ENCODE measurements around the gene ABCF2. TPM values are rescaled to one million over a fixed set of nuclear protein-coding genes. Genes with fewer than 3 reads are reported as not detected.

Gene ABCF2
- total RNA-seq, 2 experiments from 2014 or later = 31.8 to 44.9 TPM

- Histone ChIP-seq H3K9me2 (ENCODE audit: insufficient read depth, low read length) (no peaks in the 10 kb centered on the region), H3K36me3 (ENCODE audit: insufficient read depth, low read length) (no peaks in the 10 kb centered on the region), H4K20me1 (ENCODE audit: insufficient read depth, low read length) (no peaks in the 10 kb centered on the region), H3K4me2 (ENCODE audit: low read length) (no peak overlapping the region), H3K4me1 (ENCODE audit: insufficient read depth, low read length, poor library complexity, severe bottlenecking) (peaks cover 25% of the 10 kb centered on the region), H3K4me3 (ENCODE audit: low read depth, low read length, poor library complexity, severe bottlenecking) (no peak overlapping the region), H3K79me2 (ENCODE audit: insufficient read depth, low read depth, low read length) (no peaks in the 10 kb centered on the region), H3K27ac (ENCODE audit: low read depth, low read length, poor library complexity, severe bottlenecking) (no peak overlapping the region), H2AFZ (ENCODE audit: low read length) (no peak overlapping the region), H3K9me3 (ENCODE audit: low read length) (no peaks in the 10 kb centered on the region)
- TF ChIP-seq CTCF (conservative IDR thresholded peaks at IDR 0.05; ENCODE audit: low read length) (no peak), EZH2phosphoT487 (IDR thresholded peaks at IDR 0.05; ENCODE audit: borderline replicate concordance, low read depth, low read length) (no peak)
- intact Hi-C loops (cut with micrococcal nuclease; ENCODE audit: unreplicated experiment) = no loop called here
- no peak for DNase-seq (ENCODE audit: low spot score)
- POLR2A ChIA-PET = no interaction called here
- CTCF ChIA-PET (ENCODE audit: unreplicated experiment) = interaction anchor here (1.6 kb wide), 1 partner anchor 10 kb away, joined by 6 read pairs; no protein-coding TSS in a partner anchor
- no TSS peak for BruUV-seq (replicated peaks)
These were observed 26.1 kb upstream of the ABCF2 start for GRCh38 chr7:151252961-151253711.

- no peaks in the 10 kb centered on the region for H4K20me1 ChIP-seq (ENCODE audit: insufficient read depth, low read length)
- TF ChIP-seq EZH2phosphoT487 (IDR thresholded peaks at IDR 0.05; ENCODE audit: borderline replicate concordance, low read depth, low read length) (no peak), CTCF (conservative IDR thresholded peaks at IDR 0.05; ENCODE audit: low read length) (no peak)
- no peak overlapping the region for H3K27ac ChIP-seq (ENCODE audit: low read depth, low read length, poor library complexity, severe bottlenecking)
- no peak overlapping the region for H3K4me3 ChIP-seq (ENCODE audit: low read depth, low read length, poor library complexity, severe bottlenecking)
- ChIA-PET POLR2A (no interaction called here), CTCF (ENCODE audit: unreplicated experiment) (interaction anchor here (1.6 kb wide), 1 partner anchor 9 kb away, joined by 6 read pairs; no protein-coding TSS in a partner anchor)
- no peaks in the 10 kb centered on the region for H3K9me3 ChIP-seq (ENCODE audit: low read length)
- BruUV-seq (replicated peaks) = no TSS peak
- DNase-seq (ENCODE audit: low spot score) = no peak
- no peaks in the 10 kb centered on the region for H3K79me2 ChIP-seq (ENCODE audit: insufficient read depth, low read depth, low read length)
- no peaks in the 10 kb centered on the region for H3K36me3 ChIP-seq (ENCODE audit: insufficient read depth, low read length)
- no peaks in the 10 kb centered on the region for H3K9me2 ChIP-seq (ENCODE audit: insufficient read depth, low read length)
- peak overlapping the region; percentile 77; the same call in 1 of the 2 replicates for H3K4me2 ChIP-seq (ENCODE audit: low read length)
- no peak overlapping the region for H2AFZ ChIP-seq (ENCODE audit: low read length)
- intact Hi-C loops (cut with micrococcal nuclease; ENCODE audit: unreplicated experiment) = no loop called here
- peaks cover 31% of the 10 kb centered on the region for H3K4me1 ChIP-seq (ENCODE audit: insufficient read depth, low read length, poor library complexity, severe bottlenecking)
These were observed 25.5 kb upstream of the ABCF2 start for GRCh38 chr7:151252561-151252835.

Data from OCI-LY7 (cell line).